Tibial nerve (tissue), 4 donors: ENCODE data around the gene ALDOC. TPM values are rescaled to one million over a fixed set of nuclear protein-coding genes. Genes with fewer than 3 reads are reported as not detected.

Source experiments
- total RNA-seq, 4 donors: library from RNA; depleted of rRNA; stranded (reverse); fragments of >200 nt; gene quantifications; one replicate each; pipeline ENCODE4 v1.1.0, GENCODE V29; 2016

ALDOC gene
- total RNA-seq, 4 donors from 2014 or later = 46.2 to 222 (median 141) TPM

Other genes with a start within 250 kb of the ALDOC start
- 10 to 100 TPM; 34.8 to 50.3 (median 43.9) TPM for gene IFT20, start 241.4 kb downstream of the ALDOC start, total RNA-seq
- gene TNFAIP1, start 241.1 kb downstream of the ALDOC start, total RNA-seq = 10 to 100 TPM; 25.1 to 36.0 (median 28.2) TPM
- 10 to 100 TPM; 56.5 to 87.9 (median 66.6) TPM for gene POLDIP2, start 219.4 kb downstream of the ALDOC start, total RNA-seq
- not detected for gene SEBOX, start 211.7 kb downstream of the ALDOC start, total RNA-seq
- gene VTN, start 206.6 kb downstream of the ALDOC start, total RNA-seq = 10 to 100 TPM in 1 of 4 donors, 1 to 10 TPM in 2, under 1 TPM in 1; 0.90 to 22.7 (median 1.8) TPM
- gene SARM1, start 205.2 kb downstream of the ALDOC start, total RNA-seq = 10 to 100 TPM in 2 of 4 donors, 1 to 10 TPM in 2; 5.4 to 18.6 (median 13.8) TPM
- gene SLC46A1, start 170.7 kb downstream of the ALDOC start, total RNA-seq = 10 to 100 TPM in 1 of 4 donors, 1 to 10 TPM in 3; 5.0 to 10.8 (median 6.4) TPM
- not detected for gene SLC13A2, start 103.3 kb downstream of the ALDOC start, total RNA-seq
- not detected for gene FOXN1, start 70.5 kb downstream of the ALDOC start, total RNA-seq
- gene UNC119, start 24.3 kb downstream of the ALDOC start, total RNA-seq = 10 to 100 TPM; 20.5 to 30.0 (median 22.4) TPM
- 10 to 100 TPM; 62.2 to 82.4 (median 73.2) TPM for gene PIGS, start 5.4 kb downstream of the ALDOC start, total RNA-seq
- gene SPAG5, start 22.1 kb upstream of the ALDOC start, total RNA-seq = 10 to 100 TPM in 1 of 4 donors, 1 to 10 TPM in 3; 5.7 to 11.4 (median 7.6) TPM
- 10 to 100 TPM in 3 of 4 donors, 1 to 10 TPM in 1; 5.7 to 34.5 (median 16.2) TPM for gene RSKR, start 37.3 kb upstream of the ALDOC start, total RNA-seq
- 100 to 1,000 TPM in 3 of 4 donors, 10 to 100 TPM in 1; 95.1 to 133 (median 111) TPM for gene BLTP2, start 68.3 kb upstream of the ALDOC start, total RNA-seq
- gene SDF2, start 85.0 kb upstream of the ALDOC start, total RNA-seq = 10 to 100 TPM; 26.7 to 45.3 (median 32.4) TPM
- gene SUPT6H, start 85.3 kb upstream of the ALDOC start, total RNA-seq = 100 to 1,000 TPM in 1 of 4 donors, 10 to 100 TPM in 3; 56.4 to 101 (median 66.6) TPM
- gene PROCA1, start 135.0 kb upstream of the ALDOC start, total RNA-seq = 1 to 10 TPM; 2.1 to 6.3 (median 4.6) TPM
- gene RAB34, start 141.0 kb upstream of the ALDOC start, total RNA-seq = 100 to 1,000 TPM; 189 to 298 (median 196) TPM
- 100 to 1,000 TPM; 431 to 573 (median 517) TPM for gene RPL23A, start 143.1 kb upstream of the ALDOC start, total RNA-seq
- 1 to 10 TPM in 1 of 4 donors, under 1 TPM in 1, not detected in 2; 0.44 to 1.2 TPM for gene TLCD1, start 149.3 kb upstream of the ALDOC start, total RNA-seq
- 1 to 10 TPM; 2.8 to 6.0 (median 3.5) TPM for gene NEK8, start 151.9 kb upstream of the ALDOC start, total RNA-seq
- gene TRAF4, start 167.1 kb upstream of the ALDOC start, total RNA-seq = 10 to 100 TPM; 18.4 to 42.8 (median 30.0) TPM